Kidney capillary endothelial cell (primary cell): ENCODE results near the gene FGF9.

Experiments
- DNase-seq: peaks from one replicate; pipeline ENCODE4 v3.0.0-alpha.2; 2018; ENCODE audit warnings: low spot score

FGF9 gene

DNA sequence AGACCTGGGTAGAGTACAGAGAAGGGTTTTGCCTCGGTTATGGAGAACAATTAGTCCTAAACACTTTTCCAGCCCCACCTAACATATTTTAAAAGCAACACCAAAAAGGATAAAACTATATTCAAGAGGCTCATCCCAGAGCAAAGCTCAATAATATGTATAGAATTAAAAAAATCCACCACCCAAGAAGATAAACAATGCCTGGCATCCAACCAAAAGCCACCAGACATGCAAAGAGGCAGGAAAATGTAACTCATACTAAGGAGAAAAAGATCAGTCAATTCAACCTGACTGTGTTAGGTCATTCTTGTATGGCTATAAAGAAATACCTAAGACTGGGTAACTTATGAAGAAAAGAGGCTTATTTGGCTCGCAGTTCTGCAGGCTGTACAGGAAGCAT lies 39.3 kb downstream of the FGF9 start:
- no peak for DNase-seq

DNA sequence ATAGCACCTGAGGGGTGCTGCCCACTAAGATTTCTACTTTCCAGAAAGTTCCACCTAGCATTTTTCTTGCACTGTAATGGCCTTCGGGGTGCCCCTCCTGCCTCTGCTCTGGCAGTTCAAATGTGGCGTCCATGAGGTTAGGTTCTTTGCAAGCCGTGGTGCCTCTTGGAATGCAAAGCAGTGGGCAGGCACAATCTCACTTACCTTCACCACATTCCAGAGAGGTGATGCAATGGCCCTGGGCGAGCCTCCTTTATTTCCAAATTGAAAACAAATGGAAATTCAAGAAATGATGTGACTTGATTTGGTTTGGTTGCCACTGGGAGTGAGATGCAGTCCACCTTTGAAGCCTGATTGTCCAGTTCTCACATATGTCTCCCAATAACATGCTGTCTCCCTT lies 46.9 kb downstream of the FGF9 start:
- DNase-seq = no peak

DNA sequence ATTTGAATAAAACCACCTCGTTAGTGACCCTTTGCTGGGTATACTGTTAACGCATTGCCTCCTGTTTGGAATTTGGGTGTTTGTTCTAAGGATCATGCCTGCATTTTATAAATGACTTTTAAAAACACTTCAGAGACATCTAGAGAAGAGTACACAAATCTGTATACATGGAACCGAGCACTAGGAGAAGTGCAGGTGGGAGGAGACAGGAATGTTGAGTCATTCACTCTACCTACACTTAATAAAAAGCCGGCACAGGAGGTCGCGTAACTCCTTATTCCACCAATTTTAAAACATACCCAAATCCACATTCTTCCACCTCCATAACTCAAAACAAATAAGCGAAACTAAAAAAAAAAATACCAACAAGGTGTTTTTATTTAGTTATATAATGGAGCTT lies 48.6 kb downstream of the FGF9 start:
- no peak for DNase-seq

DNA sequence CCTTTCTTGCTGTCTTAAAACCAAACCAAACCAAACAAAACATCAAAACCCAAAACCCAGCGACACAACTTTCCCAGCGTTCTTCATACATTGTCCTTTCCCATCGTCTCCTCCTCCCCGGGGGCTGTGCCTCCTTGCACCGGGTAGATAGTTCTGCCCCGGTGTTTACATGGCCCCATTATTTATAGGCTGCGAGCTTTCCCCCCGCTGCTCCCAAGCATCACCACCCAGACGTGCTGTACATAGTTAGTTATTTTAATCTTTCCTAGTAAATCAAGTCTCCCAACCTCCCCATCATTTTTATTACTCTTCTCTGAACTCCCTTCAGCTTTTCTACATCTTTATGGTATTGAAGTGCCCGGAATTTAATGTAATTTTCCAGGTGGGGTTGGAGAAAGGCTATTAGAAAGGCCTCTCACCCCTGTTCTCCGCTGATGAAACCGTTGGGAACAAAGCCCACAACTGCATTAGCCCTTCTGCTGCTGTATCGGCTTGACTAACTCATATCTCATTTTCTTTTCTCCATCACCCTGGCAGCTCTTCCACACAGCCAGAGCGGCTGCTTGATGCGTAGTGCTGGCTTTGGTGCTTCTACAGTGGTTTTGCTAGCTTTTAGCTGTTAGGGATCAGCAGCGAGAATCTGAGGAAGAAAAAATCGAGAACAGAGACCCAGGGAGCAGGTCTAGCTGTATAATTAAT lies 53.1 kb downstream of the FGF9 start:
- no peak for DNase-seq

DNA sequence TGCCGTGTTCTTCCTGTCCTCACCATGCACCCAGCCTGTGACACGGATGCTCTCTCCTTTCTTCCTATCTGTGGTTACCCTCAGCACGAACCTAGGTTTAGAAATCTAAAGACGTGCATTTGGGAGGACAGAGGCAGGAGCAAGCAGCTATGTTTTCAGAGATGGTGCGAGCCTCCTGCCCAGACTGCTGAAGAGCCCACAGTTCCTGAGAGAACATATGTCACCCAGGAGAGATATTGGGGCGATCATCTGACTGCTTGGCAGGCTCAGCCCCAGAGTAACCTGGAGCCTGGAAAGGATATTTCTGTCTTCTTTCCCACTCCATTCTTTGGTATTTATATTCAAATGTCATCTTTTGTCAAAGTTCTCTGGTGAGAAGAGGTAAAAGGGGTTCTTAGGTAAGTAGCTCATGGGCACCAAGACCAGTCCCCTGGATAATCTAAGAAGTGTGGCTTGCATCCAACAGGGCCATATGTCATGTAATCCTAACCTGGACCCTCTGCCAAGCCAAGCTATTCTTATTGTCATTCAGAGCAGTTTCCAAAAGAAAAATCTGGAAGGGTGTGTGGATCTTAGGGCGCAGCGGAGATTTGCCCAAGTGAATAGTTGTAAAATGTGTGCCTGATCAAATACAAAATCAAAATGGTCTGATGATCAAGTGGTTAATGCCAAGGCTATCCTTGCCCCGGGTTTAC lies 59.5 kb downstream of the FGF9 start:
- DNase-seq = no peak

DNA sequence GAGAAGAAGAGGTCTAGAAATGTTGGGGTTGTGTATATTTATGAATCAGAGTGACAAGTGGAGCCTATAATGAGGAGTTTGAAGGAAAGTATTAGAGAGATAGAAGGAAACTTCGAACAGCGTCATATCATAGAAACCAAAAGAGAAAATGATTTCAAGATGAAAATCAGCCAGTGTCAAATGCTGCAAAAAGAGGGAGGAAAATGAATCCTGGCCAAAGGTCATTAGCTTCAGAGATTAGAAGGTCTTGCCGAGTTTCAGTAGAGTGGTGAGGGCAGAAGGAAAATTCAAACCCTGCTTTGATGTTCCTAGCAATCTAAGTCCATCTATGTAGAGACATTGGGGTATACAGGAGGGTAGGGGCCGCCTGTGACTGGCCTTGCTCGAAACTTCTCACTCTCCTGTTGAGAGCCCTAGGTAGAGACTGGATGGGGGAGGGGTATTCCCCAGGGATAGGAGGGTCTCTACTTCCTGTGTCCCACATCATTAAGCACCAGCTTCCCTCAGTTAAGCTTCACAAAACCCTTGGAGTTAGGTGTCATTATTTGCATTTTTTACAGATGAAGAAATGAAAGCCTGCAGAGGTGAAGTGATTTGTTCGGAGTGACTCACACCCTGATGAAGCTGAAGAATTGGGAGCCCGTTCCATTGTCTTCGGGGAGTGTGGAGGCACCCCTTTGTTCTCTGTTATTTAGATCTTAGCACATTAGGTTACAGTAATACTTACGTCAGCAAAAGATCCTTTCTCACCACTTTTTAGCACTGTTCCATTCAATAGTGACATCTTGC lies 62.8 kb downstream of the FGF9 start:
- DNase-seq = no peak

DNA sequence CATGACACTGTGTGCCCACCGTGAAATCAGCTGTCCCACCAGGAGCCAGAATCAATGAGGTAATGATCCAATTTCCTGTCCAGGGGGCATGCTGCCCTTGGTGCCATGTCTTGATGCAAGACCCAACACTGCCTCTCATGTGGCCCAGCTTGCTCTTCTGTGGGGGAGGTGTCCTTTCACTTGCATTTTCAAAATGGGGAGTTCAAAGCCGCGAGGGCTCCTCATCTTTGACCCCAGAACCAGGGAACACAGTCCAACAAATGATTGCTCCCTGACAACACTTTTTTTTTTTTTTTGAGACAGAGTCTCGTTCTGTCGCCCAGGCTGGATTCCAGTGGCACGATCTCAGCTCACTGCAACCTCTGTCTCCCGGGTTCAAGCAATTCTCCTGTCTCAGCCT lies 64.1 kb downstream of the FGF9 start:
- no peak for DNase-seq

DNA sequence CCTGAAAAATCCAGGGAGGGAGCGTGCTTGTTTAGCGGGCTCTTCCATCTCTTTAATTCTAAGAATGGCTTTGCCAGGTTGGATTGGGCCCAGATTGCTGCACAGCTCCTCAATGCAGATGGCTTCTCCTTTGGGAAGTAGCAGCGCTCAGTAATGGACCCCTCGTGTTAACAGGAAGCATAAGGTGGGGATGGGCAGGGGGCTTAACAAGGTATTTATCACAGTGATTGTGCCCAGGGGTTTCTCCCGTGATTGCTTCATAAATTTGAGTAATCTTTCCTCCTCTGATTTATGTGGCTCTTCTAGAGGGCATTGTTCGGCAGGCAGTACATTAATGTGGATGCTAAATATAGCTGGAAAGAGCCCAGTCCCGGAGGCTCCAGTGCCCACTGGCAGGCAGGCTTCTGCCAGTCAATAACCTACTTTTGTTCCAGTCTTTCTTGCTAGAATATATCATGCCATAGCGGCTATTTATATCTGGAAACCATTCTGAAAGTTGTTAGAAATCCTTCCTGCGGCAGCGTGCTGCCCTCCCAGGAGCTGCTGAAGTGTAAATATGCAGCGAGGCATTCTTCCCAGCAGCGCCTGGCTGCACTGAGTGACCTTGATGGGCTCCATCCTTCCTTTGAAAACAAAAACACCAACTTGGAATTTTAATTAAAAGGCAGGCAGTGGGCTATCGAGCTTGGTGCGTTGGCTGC lies 65.0 kb downstream of the FGF9 start:
- no peak for DNase-seq

DNA sequence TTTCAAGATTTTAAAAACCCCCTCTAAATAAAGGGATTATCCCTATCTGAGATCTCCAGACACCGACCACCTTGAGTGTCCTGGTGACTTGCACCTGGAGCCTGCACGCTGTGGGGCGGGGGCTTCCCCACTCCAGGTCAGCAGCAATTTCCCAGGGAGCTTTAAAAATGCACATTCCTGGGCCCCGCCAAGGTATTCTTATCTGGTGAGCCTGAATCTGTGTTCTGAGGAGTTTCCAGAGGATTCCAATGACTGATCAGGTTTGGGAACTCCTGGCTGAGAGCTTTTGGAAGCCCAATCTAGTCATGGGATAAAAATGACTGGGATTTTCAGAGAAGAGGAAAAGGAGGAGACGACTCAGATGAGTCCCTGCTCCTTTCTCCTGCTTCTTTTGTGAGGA lies 66.1 kb downstream of the FGF9 start:
- DNase-seq = no peak

DNA sequence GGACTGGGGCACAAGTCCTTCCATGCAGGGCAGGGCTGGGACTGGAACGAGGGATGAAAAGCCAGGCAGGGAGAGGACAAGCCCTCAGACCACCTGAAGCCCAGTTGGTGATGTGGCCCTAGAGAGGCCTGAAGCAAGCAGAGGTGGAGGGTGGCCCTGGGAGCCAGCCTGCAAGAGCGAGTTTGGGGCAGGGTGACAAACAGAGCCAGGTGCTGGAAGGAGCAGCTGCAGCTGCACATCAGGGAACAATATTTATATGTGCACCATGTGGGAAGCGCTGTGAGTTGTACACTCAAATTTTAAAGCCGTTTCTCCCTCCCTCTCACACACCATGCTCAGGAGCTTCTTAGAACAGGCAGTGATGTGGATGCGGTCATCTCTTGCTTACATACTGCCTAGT lies 67.8 kb downstream of the FGF9 start:
- no peak for DNase-seq

DNA sequence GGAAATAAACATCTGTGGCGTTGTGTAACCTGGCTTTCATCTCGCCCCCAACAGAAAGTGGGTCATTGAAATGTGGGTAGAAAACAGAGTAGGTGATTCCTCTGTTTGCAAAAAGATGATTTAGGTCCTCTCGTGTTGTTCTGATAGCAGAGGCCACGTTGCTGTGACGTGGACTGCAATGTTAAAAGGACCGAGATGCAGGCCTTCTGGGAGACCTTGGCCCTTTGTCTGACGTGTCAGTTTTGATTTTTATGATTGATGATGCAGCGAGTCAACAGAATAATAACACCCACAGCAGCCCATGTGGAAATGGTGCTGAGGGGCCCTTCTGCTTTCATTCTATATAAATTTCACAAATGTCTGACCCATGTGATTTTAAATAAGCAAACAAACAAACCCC lies 68.9 kb downstream of the FGF9 start:
- no peak for DNase-seq

DNA sequence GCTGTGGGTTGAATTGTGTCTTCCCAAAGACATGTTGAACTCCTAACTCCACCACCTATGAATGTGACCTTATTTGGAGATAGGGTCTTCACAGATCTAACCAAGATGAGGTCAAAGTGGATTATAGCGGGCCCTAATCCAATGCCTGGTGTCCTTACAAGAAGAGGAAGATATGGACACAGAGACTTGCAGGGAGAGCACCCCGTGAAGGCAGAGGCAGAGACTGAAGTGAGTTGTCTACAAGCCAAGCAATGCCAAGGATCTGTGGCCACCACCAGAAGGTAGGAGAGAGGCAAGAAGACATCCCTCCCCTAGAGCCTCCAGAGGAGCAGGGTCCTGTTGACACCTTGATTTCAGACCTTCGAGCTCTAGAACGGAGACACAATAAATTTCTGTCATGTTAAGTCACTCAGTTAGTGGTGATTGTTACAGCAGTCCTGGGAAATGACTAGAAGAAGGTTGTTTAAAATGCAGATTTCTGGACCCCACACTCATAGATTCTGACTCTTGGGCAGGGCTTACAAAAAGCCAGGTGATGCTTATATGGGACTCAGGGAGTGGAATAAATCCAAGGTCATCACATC lies 70.6 kb downstream of the FGF9 start:
- DNase-seq = no peak

DNA sequence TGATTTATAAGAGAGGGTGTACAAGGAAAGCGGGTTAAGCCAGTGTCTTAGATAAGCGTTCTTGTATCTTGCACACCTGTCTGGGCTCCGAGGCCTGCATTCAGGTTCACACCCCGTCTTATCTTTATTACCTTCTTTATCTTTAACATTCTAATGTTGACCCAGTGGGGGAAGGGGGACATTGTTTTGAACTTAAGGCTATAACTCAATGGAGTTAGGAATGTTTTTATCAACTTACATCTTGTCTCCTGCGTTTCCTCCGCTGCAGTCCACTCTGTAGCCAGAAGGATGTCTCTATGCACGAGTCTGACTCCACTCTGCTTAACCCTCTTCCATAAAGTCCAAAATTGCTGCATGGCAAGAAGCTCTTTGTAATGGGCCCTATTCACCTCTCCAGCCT lies 71.2 kb downstream of the FGF9 start:
- DNase-seq = no peak

DNA sequence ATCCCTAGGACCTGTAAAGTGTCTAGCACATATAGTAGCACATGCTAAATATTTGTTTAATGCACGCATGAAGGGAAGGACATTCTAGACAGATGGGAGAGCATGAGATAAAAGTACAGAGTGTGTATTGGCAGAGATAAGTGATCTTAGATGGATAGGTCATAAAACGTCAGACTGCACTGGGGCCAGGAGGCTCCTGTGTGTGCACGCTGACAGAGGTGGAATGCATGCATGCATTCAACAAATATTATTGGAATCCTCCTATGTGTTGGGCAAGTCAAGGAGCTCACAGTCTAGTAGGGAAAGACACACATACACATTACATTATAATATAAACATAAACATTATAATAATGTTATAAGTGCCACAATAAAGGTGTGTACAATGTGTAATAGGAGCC lies 73.3 kb downstream of the FGF9 start:
- DNase-seq = no peak

DNA sequence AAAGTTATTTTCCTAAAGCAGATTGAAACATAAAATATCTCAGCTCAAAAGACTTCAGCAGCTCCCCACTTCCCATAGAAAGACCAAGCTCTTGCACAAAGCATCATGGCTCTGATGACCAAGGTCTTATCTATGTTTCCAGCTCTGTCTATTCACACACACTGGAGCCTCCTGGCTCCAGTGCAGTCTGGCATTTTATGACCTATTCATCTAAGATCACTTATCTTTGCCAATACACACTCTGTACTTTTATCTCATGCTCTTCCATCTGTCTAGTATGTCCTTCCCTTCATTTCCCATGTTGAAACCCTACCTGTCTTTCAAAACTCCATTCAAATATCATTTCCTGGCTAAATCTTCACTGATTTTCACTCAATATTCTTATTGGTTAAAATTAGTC lies 74.4 kb downstream of the FGF9 start:
- no peak for DNase-seq

DNA sequence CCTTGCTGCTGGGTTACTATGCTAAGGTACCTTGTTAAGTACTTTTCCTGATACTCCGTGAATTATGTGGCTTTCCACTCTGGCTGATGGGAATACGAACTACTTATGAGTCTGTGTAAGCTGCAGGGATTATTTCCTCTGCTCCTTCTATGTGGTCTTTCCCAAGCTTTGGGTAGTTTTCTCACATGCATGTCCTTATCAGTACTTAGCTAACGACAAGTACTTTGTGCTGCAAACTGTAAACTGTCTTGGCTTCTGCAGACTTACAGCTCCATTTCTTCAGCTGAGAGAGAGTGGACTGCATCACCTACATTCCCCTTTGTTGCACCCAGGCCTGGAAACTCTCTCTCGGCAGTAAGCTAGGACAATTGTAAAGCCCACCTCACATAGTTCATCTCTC lies 76.6 kb downstream of the FGF9 start:
- no peak for DNase-seq

DNA sequence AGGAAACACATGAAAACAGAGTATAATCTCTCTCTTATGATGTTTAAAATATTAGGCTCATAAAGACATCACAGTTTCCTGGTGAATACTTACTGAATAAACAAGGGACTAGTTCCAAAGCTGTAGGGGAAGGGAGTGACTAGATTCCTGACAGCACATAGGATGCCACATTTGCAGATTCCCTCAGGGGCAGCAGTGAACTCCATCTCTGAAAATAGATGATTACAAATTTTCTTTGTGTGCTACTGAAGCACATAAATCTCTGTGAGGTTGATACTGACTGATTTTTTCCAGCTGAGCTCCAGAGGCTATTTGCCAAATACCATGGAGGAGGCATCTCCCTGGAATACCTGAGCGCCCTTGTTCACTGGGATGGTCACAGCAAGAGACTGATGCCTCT lies 77.3 kb downstream of the FGF9 start:
- no peak for DNase-seq

DNA sequence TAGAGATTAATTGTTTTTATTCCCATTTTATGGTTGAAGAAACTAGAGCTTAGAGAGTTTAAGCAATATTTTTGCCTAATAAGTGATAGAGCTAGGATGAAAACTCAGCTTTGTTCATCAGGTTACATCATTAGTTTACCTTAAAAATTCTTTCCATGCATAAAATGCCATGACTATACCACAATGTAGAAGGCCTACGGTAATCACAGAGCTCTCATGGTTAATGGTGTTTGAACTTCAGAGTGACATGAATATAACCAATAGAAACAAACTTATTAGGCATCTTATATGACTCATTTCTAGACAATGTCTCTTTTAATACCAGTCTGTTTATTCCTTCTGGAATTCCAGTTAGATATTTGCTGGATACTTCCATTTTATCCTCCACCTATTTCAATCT lies 78.5 kb downstream of the FGF9 start:
- no peak for DNase-seq

DNA sequence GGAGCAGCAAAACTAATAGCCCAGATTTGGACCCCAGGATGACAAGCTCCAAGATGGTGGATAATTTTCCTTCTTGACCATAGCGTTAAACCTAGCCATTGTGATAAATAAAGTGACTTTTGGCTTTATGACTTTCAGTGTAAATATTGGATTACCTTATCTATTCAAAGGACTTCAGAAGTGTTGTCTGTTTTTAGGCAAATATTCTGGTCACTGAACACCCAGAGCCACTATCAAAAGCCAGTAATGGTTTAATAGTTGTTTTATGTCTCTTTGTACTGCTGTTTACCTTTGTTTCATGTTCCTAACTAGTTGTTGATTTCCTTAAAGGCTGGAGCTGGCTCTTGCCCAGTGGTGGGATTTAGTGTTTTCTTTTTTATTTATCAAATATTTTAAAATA lies 81.6 kb downstream of the FGF9 start:
- no peak for DNase-seq

DNA sequence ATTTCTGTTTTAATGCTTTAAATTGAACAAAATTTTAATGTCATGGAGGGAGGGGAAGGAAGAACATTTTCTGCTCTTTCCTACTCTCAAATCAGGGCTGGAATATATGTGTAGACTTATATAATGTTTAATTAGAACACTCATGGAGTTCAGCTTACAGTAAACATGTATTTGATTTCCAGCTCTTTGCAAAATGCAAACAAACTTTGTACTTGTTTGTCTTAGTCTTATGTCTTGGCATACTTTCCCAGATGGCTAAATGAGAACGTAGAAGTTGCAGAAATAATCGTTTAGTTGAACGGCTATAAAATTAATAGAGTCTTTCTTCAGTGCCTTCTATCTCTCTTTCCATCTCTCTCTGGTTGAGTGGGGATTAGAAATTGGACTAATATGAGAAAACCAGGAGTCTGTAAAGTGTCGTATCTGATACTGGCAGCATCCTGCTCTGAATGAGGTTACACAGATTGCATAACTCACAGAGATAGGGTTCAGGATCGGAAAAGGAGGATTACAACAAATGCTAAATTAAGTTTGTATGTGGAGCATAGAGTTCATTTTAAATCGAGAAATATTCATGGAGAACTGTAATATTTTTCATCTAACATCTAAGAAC lies 82.3 kb downstream of the FGF9 start:
- no peak for DNase-seq
